Measurements from ENCODE around the gene HRH1.
"Not testable (repeated sequence)": the region's sequence is repeated elsewhere in the genome, so short reads cannot be mapped to it uniquely, and the experiment has no call there.

Gene HRH1

GRCh38 chr3:11144996-11145395, 9.3 kb upstream of the HRH1 start:
- DNase-seq = no peak

- no peak for DNase-seq
These were observed 8.4 kb upstream of the HRH1 start for GRCh38 chr3:11145888-11146287.

GRCh38 chr3:11146773-11147660, 7.3 kb upstream of the HRH1 start:
- DNase-seq = no peak

- DNase-seq = no peak
These were observed 4.0 kb upstream of the HRH1 start for GRCh38 chr3:11150256-11150655.

GRCh38 chr3:11152301-11152700, 2.0 kb upstream of the HRH1 start:
- no peak for DNase-seq

GRCh38 chr3:11154953-11155325, 646 bp downstream of the HRH1 start:
- no peak for DNase-seq

GRCh38 chr3:11155341-11156025, 1.2 kb downstream of the HRH1 start:
- peak; percentile 59 for DNase-seq

- no peak for DNase-seq
These were observed 1.7 kb downstream of the HRH1 start for GRCh38 chr3:11156026-11156410.

- DNase-seq = no peak
These were observed 3.1 kb downstream of the HRH1 start for GRCh38 chr3:11157421-11157820.

- peak; percentile 31 for DNase-seq
These were observed 5.2 kb downstream of the HRH1 start for GRCh38 chr3:11159421-11159904.

DNA sequence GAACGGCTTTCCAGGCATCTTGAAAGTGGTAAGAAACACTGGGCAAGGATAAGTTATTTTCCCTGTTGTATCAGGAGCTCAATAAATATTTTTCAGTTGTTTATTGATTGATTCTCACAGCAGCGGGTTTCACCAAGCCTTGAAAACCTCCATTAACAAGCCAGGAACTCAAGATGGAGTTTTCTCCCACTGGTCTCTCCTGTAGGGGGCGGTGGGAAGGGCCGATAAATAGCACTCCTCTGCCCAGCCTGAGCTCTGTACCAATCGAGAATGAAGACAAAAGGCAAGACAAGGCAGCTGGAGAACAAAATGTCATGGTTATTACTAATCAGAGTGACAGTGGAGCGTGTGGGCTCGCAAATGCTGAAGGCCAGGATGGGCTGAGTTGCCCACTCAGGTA, 7.4 kb downstream of the HRH1 start:
- DNase-seq = no peak

DNA sequence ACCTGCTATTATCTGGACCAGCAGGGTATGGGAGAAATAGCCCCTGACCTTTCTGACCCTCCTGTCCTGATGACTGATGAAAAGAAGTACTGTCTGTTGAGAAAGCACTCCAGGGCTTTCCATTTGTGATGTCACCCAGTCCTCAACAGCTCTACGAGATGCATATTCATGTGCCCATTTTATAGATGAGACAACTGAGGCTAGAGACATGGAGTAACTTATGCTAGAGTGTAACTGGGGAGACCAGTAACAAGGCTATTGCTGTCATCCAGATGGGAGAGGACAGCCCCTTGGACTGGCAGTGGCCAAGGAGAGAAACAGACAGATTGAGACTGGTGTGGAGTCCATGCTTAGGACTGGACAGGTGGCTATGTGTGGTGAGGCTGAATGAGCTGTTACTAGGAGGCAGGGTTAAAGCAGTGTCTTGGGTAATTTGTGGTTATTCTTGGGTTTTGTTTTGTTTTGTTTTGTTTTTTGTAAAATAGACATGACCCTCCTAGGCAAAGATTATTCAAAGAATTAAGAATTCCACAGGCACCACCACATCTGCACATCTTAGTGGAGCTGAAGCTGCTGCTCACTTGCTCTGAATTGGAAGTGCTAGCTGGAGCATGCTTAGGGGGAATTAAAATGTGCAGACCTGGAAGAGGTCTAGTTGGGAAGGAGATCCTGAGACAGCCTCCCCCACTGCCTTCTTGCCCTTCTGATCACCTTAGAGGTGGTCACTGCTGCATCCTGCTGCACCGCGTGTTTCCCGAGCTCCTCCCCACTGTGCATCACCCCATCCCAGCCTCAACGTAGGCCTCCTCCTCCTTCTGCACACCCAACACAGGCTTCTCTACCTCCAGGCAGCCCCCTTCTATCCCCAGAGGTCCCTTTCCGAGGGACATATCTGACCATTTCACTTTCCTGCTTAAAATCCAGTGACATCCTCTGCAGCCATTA, 8.4 kb downstream of the HRH1 start:
- DNase-seq = no peak

DNA sequence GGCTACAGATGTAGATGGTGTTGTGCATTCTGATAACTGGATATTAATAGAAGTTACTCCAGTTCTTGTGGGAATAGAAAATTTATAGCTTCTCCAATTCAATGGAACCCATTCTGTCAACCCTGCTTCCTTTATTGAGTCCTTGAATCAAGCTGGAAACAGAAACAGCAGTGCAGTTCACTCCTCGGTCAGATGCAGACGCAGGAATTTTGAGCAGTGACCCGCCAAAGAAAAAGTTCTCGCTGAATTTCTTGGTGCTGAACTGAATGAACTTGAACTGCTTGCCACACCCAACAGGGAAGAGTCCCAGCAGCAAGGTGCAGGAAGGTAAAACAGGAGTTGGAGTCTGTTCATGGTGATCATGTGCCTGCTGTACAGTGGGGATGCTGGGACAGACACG, 10.3 kb downstream of the HRH1 start:
- no peak for DNase-seq

- no peak for DNase-seq
These were observed 11.2 kb downstream of the HRH1 start for GRCh38 chr3:11165476-11165875.

GRCh38 chr3:11166807-11167400, 12.6 kb downstream of the HRH1 start:
- not testable (repeated sequence) for DNase-seq

- no peak for DNase-seq
These were observed 13.3 kb downstream of the HRH1 start for GRCh38 chr3:11167590-11167989.

- no peak for DNase-seq
These were observed 14.1 kb downstream of the HRH1 start for GRCh38 chr3:11168406-11168805.

GRCh38 chr3:11168881-11169805, 14.8 kb downstream of the HRH1 start:
- DNase-seq = no peak

DNA sequence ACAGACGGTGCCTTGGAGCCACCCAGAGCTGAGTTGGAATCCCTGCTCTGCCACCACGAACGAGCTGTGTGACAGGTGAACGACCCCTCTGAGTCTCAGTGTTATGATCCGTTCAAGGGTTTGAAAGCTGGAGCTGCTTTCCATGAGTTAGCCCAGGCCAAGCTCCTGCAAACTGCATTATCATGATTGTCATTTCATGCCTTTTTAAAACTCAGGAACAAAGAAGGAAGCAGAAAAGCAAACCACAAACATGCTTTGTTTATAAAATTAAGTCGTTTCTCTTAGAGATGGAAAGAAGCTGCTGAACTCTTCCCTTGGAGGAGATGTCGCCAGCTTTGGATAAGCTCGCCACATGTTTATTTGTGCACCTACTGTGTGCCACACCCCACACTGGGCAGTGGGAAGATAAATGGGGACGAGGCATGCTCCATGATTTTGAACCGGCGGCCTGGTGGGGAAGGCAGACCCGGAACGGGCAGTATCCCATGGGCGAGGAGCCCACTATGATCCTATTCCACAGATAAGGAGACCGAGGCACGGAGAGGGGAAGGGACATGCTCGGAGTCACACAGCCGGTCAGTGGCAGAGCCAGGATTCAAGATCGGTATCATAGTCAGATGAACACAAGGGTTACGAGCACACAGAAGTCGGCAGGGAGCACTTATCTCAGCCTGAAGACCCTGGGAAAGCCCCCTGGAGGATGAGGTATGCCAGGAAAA, 15.9 kb downstream of the HRH1 start:
- no peak for DNase-seq

GRCh38 chr3:11172096-11172690, 17.9 kb downstream of the HRH1 start:
- no peak for DNase-seq

Data from OCI-M1 (cell line).